Tibial artery (tissue), 4 donors: Measurements from ENCODE around the gene DBF4B.
A peak's percentile ranks its signal among the peaks of the same experiment; 100 is the strongest.

Source experiments
- DNase-seq, 2 donors: peaks; one replicate each; pipeline ENCODE4 v3.0.0-alpha.2; 2019
- H3K27ac ChIP-seq, 2 donors: fragments of 200-600 bp; sonication (generic) in 1 of 2; 1 replicate in 1 of 2; 2 replicates in 1 of 2; pipeline ENCODE4 v1.5.1; 2018 to 2019; ENCODE audit warnings: mild to moderate bottlenecking in 1 of 2
- H3K27me3 ChIP-seq, 2 donors: fragments of 200-600 bp; sonication (generic) in 1 of 2; one replicate each; pipeline versions ENCODE4 v1.5.1 to v1.6.0; 2016 to 2019
- H3K36me3 ChIP-seq, 3 donors: fragments of 200-600 bp; sonication (generic) in 2 of 3; one replicate each; pipeline ENCODE4 v1.5.1; 2016 to 2019; ENCODE audit warnings: mild to moderate bottlenecking in 2 of 3
- H3K4me1 ChIP-seq, 4 donors: fragments of 200-600 bp; sonication (generic) in 2 of 4; 1 replicate in 3 of 4; 2 replicates in 1 of 4; pipeline ENCODE4 v1.5.1; 2016 to 2019
- H3K4me3 ChIP-seq, 2 donors: fragments of 200-600 bp; sonication (generic) in 1 of 2; 1 replicate in 1 of 2; 2 replicates in 1 of 2; pipeline ENCODE4 v1.5.1; 2018 to 2019; ENCODE audit warnings: mild to moderate bottlenecking in 2 of 2
- H3K9me3 ChIP-seq, 3 donors: fragments of 200-600 bp; sonication (generic) in 1 of 3; one replicate each; pipeline ENCODE4 v1.5.1; 2016 to 2019
- CTCF ChIP-seq, 2 experiments: fragments of 200-600 bp in 1 of 2; fragments of 450-650 bp in 1 of 2; IDR thresholded peaks; one replicate each; pipeline ENCODE4 v1.5.1; 2017 to 2019; ENCODE audit warnings: antibody characterized with exemption in 2 of 2, mild to moderate bottlenecking in 1 of 2, moderate library complexity in 1 of 2
- intact Hi-C: fragments of 100-400 bp; cut with DNase I; formaldehyde crosslinking; loops from one replicate; pipeline ENCODE4 v1.15.0; 2023; ENCODE audit warnings: low total_unique reads

The DBF4B gene

GRCh38 chr17:44793885-44794842 is 85.7 kb downstream of the DBF4B start:
- no peak for TF ChIP-seq CTCF (IDR thresholded peaks at IDR 0.05)
- DNase-seq = no peak
- H3K4me1 ChIP-seq = peaks cover 0 to 44% (median 19%) of the 10 kb centered on the region in 4 donors
- no peaks in the 10 kb centered on the region for H3K36me3 ChIP-seq
- H3K4me3 ChIP-seq = peak overlapping the region; percentile 9 to 52
- intact Hi-C loops = no loop called here
- H3K27me3 ChIP-seq = no peaks in the 10 kb centered on the region
- no peaks in the 10 kb centered on the region for H3K9me3 ChIP-seq
- H3K27ac ChIP-seq = peak overlapping the region; percentile 81 to 89

- intact Hi-C loops = no loop called here
Observed at GRCh38 chr17:44794851-44795413, 86.5 kb downstream of the DBF4B start.

GRCh38 chr17:44795421-44795820 is 87.0 kb downstream of the DBF4B start:
- H3K27me3 ChIP-seq = no peaks in the 10 kb centered on the region
- no peaks in the 10 kb centered on the region for H3K9me3 ChIP-seq
- peak overlapping the region; percentile 81 to 89 for H3K27ac ChIP-seq
- TF ChIP-seq CTCF (IDR thresholded peaks at IDR 0.05) = no peak
- intact Hi-C loops = no loop called here
- no peaks in the 10 kb centered on the region for H3K36me3 ChIP-seq
- DNase-seq = no peak
- H3K4me3 ChIP-seq = peak overlapping the region; percentile 51 to 52
- H3K4me1 ChIP-seq = peaks cover 0 to 44% (median 19%) of the 10 kb centered on the region in 4 donors

More at GRCh38 chr17:44794851-44795413, 86.5 kb downstream of the DBF4B start:
- no peak for TF ChIP-seq CTCF (IDR thresholded peaks at IDR 0.05)
- peak in 1 of 2 donors; percentile 73 for DNase-seq
- H3K9me3 ChIP-seq = no peaks in the 10 kb centered on the region
- H3K27me3 ChIP-seq = no peaks in the 10 kb centered on the region
- peaks cover 0 to 44% (median 19%) of the 10 kb centered on the region in 4 donors for H3K4me1 ChIP-seq
- H3K36me3 ChIP-seq = no peaks in the 10 kb centered on the region
- peak overlapping the region; percentile 51 to 52 for H3K4me3 ChIP-seq
- peak overlapping the region; percentile 81 to 89 for H3K27ac ChIP-seq

- no peak for DNase-seq
- Histone ChIP-seq H3K27me3 (no peaks in the 10 kb centered on the region), H3K4me1 (peaks cover 0 to 46% (median 19%) of the 10 kb centered on the region in 4 donors), H3K4me3 (peak overlapping the region; percentile 51 to 52), H3K9me3 (no peaks in the 10 kb centered on the region), H3K36me3 (no peaks in the 10 kb centered on the region), H3K27ac (peak overlapping the region; percentile 81 to 89)
- no peak for TF ChIP-seq CTCF (IDR thresholded peaks at IDR 0.05)
- intact Hi-C loops = no loop called here
Observed at GRCh38 chr17:44795928-44796327, 87.5 kb downstream of the DBF4B start.

GRCh38 chr17:44796731-44797130 is 88.3 kb downstream of the DBF4B start:
- Histone ChIP-seq H3K4me1 (peaks cover 0 to 54% (median 21%) of the 10 kb centered on the region in 4 donors), H3K27ac (peak overlapping the region; percentile 81 to 89), H3K4me3 (peak overlapping the region; percentile 51 to 52), H3K9me3 (no peaks in the 10 kb centered on the region), H3K27me3 (no peaks in the 10 kb centered on the region), H3K36me3 (no peaks in the 10 kb centered on the region)
- no peak for DNase-seq
- no peak for TF ChIP-seq CTCF (IDR thresholded peaks at IDR 0.05)
- intact Hi-C loops = no loop called here
